CD14-positive monocyte (primary cell): ENCODE results near the gene YTHDF1. TPM values are rescaled to one million over a fixed set of nuclear protein-coding genes. Genes with fewer than 3 reads are reported as not detected.

Experiments used
- DNase-seq, 3 donors: peaks; one replicate each; pipeline ENCODE4 v3.0.0-alpha.2; 2011 to 2022
- H2AFZ ChIP-seq: 2 replicates; pipeline ENCODE4 v1.6.0; 2012; ENCODE audit warnings: mild to moderate bottlenecking, low read depth, low read length, inconsistent platforms; ENCODE audit not compliant: insufficient read depth, poor library complexity, severe bottlenecking
- H3K27ac ChIP-seq, 2 donors: 1 replicate in 1 of 2; 2 replicates in 1 of 2; pipeline ENCODE4 v1.5.1; 2012 to 2013; ENCODE audit warnings: low read length in 2 of 2, control low read depth in 1 of 2, inconsistent platforms in 1 of 2, low read depth in 1 of 2, mild to moderate bottlenecking in 1 of 2
- H3K27me3 ChIP-seq, 2 donors: one replicate each; pipeline versions ENCODE4 v1.6.0 to v1.6.1; 2011 to 2013; ENCODE audit warnings: low read length in 2 of 2; ENCODE audit not compliant: control insufficient read depth in 2 of 2, insufficient read depth in 2 of 2
- H3K36me3 ChIP-seq, 2 donors: replicated peaks in 1 of 2; 1 replicate in 1 of 2; 2 replicates in 1 of 2; pipeline versions ENCODE4 v1.5.1 to v1.6.1; 2012 to 2013; ENCODE audit warnings: low read length in 2 of 2, control low read depth in 1 of 2, inconsistent platforms in 1 of 2, mild to moderate bottlenecking in 1 of 2; ENCODE audit not compliant: insufficient read depth in 2 of 2, control insufficient read depth in 1 of 2
- H3K4me1 ChIP-seq, 2 donors: 1 replicate in 1 of 2; 2 replicates in 1 of 2; pipeline versions ENCODE4 v1.5.1 to v1.6.1; 2012 to 2013; ENCODE audit warnings: low read length in 2 of 2, control low read depth in 1 of 2, inconsistent platforms in 1 of 2, mild to moderate bottlenecking in 1 of 2, moderate library complexity in 1 of 2; ENCODE audit not compliant: insufficient read depth in 2 of 2, control insufficient read depth in 1 of 2
- H3K4me2 ChIP-seq: replicated peaks from 2 replicates; pipeline ENCODE3; 2012; ENCODE audit warnings: low read length, moderate library complexity, mild to moderate bottlenecking; ENCODE audit not compliant: poor library complexity, severe bottlenecking; ENCODE audit errors: extremely low read depth
- H3K4me3 ChIP-seq, 3 experiments: fragments of 200-600 bp in 1 of 3; sonication (generic) in 1 of 3; replicated peaks in 1 of 3; 1 replicate in 2 of 3; 2 replicates in 1 of 3; pipeline ENCODE4 v1.5.1; 2011 to 2013; ENCODE audit warnings: low read length in 3 of 3, mild to moderate bottlenecking in 3 of 3, control low read depth in 2 of 3, low read depth in 2 of 3, inconsistent platforms in 1 of 3, moderate library complexity in 1 of 3
- H3K79me2 ChIP-seq: 2 replicates; pipeline ENCODE4 v1.6.0; 2012; ENCODE audit warnings: mild to moderate bottlenecking, control low read depth, inconsistent platforms, low read length, moderate library complexity; ENCODE audit not compliant: insufficient read depth
- H3K9ac ChIP-seq: 2 replicates; pipeline ENCODE4 v1.6.0; 2017; ENCODE audit warnings: low read length, mild to moderate bottlenecking; ENCODE audit not compliant: insufficient read depth, poor library complexity, severe bottlenecking
- H3K9me3 ChIP-seq, 2 donors: replicated peaks in 1 of 2; 1 replicate in 1 of 2; 2 replicates in 1 of 2; pipeline versions ENCODE4 v1.5.1 to v1.6.1; 2012 to 2013; ENCODE audit warnings: low read length in 2 of 2, control low read depth in 1 of 2; ENCODE audit not compliant: control insufficient read depth in 1 of 2, insufficient read depth in 1 of 2
- H4K20me1 ChIP-seq: 2 replicates; pipeline ENCODE4 v1.6.0; 2012; ENCODE audit warnings: mild to moderate bottlenecking, low read length, control low read depth, moderate library complexity; ENCODE audit not compliant: insufficient read depth
- H3K27ac Mint-ChIP-seq, 7 donors: one replicate each; pipeline ENCODE4 v1.8.0; 2020; ENCODE audit warnings: mild to moderate bottlenecking in 7 of 7, mixed read lengths in 7 of 7, moderate library complexity in 6 of 7, inconsistent platforms in 2 of 7
- H3K27me3 Mint-ChIP-seq, 3 donors: one replicate each; pipeline ENCODE4 v1.8.0; 2021 to 2022; ENCODE audit warnings: low read depth in 3 of 3, mild to moderate bottlenecking in 3 of 3, mixed read lengths in 3 of 3, moderate library complexity in 3 of 3, inconsistent platforms in 1 of 3
- H3K36me3 Mint-ChIP-seq, 2 donors: one replicate each; pipeline ENCODE4 v1.8.0; 2020; ENCODE audit warnings: mixed read lengths in 2 of 2, inconsistent platforms in 1 of 2, mild to moderate bottlenecking in 1 of 2
- H3K4me1 Mint-ChIP-seq: one replicate; pipeline ENCODE4 v1.8.0; 2020; ENCODE audit warnings: mild to moderate bottlenecking, mixed read lengths
- H3K4me3 Mint-ChIP-seq, 2 donors: one replicate each; pipeline ENCODE4 v1.8.0; 2020; ENCODE audit warnings: mild to moderate bottlenecking in 2 of 2, mixed read lengths in 2 of 2, moderate library complexity in 1 of 2
- H3K9me3 Mint-ChIP-seq, 7 donors: one replicate each; pipeline ENCODE4 v1.8.0; 2020 to 2022; ENCODE audit warnings: mixed read lengths in 7 of 7, mild to moderate bottlenecking in 6 of 7, moderate library complexity in 6 of 7, inconsistent platforms in 2 of 7
- WGBS: methylation state at CpG from one replicate; pipeline ENCODE4 v1.1.5; 2013; ENCODE audit warnings: missing lambda C conversion rate; ENCODE audit not compliant: insufficient coverage; 5-methylcytosine and 5-hydroxymethylcytosine counted together
- intact Hi-C, 2 donors: fragments of 100-400 bp; cut with micrococcal nuclease; formaldehyde crosslinking; loops; one replicate each; pipeline versions ENCODE4 v1.15.0 to v1.15.1; 2023
- polyA plus RNA-seq, 3 donors: library from polyadenylated mRNA; depleted of rRNA in 1 of 3; unstranded in 2 of 3; stranded (reverse) in 1 of 3; fragments of 300-500 nt in 2 of 3; fragments of >200 nt in 1 of 3; fragmentation: Illumina TruSeq in 2 of 3; gene quantifications; 1 replicate in 2 of 3; 2 replicates in 1 of 3; pipeline ENCODE4 v1.2.3, GENCODE V29; 2012 to 2021
- TF ChIP-seq, protein P1 (sequence below): fragments of 200-600 bp; IDR thresholded peaks from one replicate; pipeline ENCODE4 v1.8.0; 2022; ENCODE audit warnings: antibody characterized with exemption, mild to moderate bottlenecking

YTHDF1 gene
- polyA plus RNA-seq, 3 donors, result 18.0 to 33.4 (median 25.9) TPM

GRCh38 chr20:63150911-63151531, 64.9 kb downstream of the YTHDF1 start:
- no peak overlapping the region for H2AFZ ChIP-seq
- peaks cover 0 to 7% of the 10 kb centered on the region in 2 donors for H3K27me3 ChIP-seq
- no peak overlapping the region for H3K9ac ChIP-seq
- WGBS, result 91% methylated on average over 19 of the region's 23 CpGs
- H3K27ac ChIP-seq, result no peak overlapping the region
- peaks cover 6 to 17% (median 13%) of the 10 kb centered on the region in 7 donors for H3K9me3 Mint-ChIP-seq
- H3K4me1 ChIP-seq, result no peaks in the 10 kb centered on the region
- intact Hi-C loops, result no loop called here
- TF ChIP-seq, protein P1, sequence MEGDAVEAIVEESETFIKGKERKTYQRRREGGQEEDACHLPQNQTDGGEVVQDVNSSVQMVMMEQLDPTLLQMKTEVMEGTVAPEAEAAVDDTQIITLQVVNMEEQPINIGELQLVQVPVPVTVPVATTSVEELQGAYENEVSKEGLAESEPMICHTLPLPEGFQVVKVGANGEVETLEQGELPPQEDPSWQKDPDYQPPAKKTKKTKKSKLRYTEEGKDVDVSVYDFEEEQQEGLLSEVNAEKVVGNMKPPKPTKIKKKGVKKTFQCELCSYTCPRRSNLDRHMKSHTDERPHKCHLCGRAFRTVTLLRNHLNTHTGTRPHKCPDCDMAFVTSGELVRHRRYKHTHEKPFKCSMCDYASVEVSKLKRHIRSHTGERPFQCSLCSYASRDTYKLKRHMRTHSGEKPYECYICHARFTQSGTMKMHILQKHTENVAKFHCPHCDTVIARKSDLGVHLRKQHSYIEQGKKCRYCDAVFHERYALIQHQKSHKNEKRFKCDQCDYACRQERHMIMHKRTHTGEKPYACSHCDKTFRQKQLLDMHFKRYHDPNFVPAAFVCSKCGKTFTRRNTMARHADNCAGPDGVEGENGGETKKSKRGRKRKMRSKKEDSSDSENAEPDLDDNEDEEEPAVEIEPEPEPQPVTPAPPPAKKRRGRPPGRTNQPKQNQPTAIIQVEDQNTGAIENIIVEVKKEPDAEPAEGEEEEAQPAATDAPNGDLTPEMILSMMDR, result no peak
- H3K4me2 ChIP-seq, result no peak overlapping the region
- no peak for DNase-seq
- H3K36me3 ChIP-seq, result no peaks in the 10 kb centered on the region
- H3K4me3 Mint-ChIP-seq, result no peak overlapping the region
- H3K4me1 Mint-ChIP-seq, result no peaks in the 10 kb centered on the region
- H3K4me3 ChIP-seq, result no peak overlapping the region
- no peaks in the 10 kb centered on the region for H3K36me3 Mint-ChIP-seq
- H3K27ac Mint-ChIP-seq, result no peak overlapping the region
- no peaks in the 10 kb centered on the region for H4K20me1 ChIP-seq
- H3K9me3 ChIP-seq, result peaks cover 0 to 8% of the 10 kb centered on the region in 2 donors
- H3K79me2 ChIP-seq, result no peaks in the 10 kb centered on the region
- peaks cover 8 to 26% (median 12%) of the 10 kb centered on the region in 3 donors for H3K27me3 Mint-ChIP-seq

GRCh38 chr20:63150391-63150898, 65.5 kb downstream of the YTHDF1 start:
- Histone ChIP-seq H3K9me3 (peaks cover 0 to 8% of the 10 kb centered on the region in 2 donors), H2AFZ (no peak overlapping the region), H3K36me3 (no peaks in the 10 kb centered on the region), H3K27ac (no peak overlapping the region), H3K27me3 (peaks cover 0 to 10% of the 10 kb centered on the region in 2 donors), H3K9ac (no peak overlapping the region), H4K20me1 (no peaks in the 10 kb centered on the region), H3K4me1 (no peaks in the 10 kb centered on the region), H3K79me2 (no peaks in the 10 kb centered on the region), H3K4me2 (no peak overlapping the region), H3K4me3 (no peak overlapping the region)
- peaks cover 6 to 17% (median 13%) of the 10 kb centered on the region in 7 donors for H3K9me3 Mint-ChIP-seq
- intact Hi-C loops, result no loop called here
- WGBS, result 89% methylated on average over 15 of the region's 19 CpGs
- TF ChIP-seq, protein P1, result no peak
- no peak overlapping the region for H3K4me3 Mint-ChIP-seq
- H3K27ac Mint-ChIP-seq, result no peak overlapping the region
- peaks cover 8 to 28% (median 13%) of the 10 kb centered on the region in 3 donors for H3K27me3 Mint-ChIP-seq
- no peaks in the 10 kb centered on the region for H3K4me1 Mint-ChIP-seq
- no peak for DNase-seq
- no peaks in the 10 kb centered on the region for H3K36me3 Mint-ChIP-seq
